Gastrocnemius medialis (tissue), 4 donors: Measurements from ENCODE around the gene SIGLEC7.

Experiments
- CTCF ChIP-seq, 5 experiments: fragments of 450-650 bp in 3 of 5; fragments of 200-600 bp in 2 of 5; sonication (generic) in 2 of 5; IDR thresholded peaks in 4 of 5; conservative IDR thresholded peaks in 1 of 5; 1 replicate in 4 of 5; 2 replicates in 1 of 5; pipeline ENCODE4 v1.5.1; 2016 to 2019; ENCODE audit warnings: antibody characterized with exemption in 5 of 5, mild to moderate bottlenecking in 3 of 5, moderate library complexity in 3 of 5
- POLR2A ChIP-seq, 2 donors: fragments of 450-650 bp; IDR thresholded peaks; one replicate each; pipeline ENCODE4 v1.6.1; 2017; ENCODE audit warnings: antibody characterized with exemption in 2 of 2, mild to moderate bottlenecking in 2 of 2, moderate library complexity in 2 of 2

DNA sequence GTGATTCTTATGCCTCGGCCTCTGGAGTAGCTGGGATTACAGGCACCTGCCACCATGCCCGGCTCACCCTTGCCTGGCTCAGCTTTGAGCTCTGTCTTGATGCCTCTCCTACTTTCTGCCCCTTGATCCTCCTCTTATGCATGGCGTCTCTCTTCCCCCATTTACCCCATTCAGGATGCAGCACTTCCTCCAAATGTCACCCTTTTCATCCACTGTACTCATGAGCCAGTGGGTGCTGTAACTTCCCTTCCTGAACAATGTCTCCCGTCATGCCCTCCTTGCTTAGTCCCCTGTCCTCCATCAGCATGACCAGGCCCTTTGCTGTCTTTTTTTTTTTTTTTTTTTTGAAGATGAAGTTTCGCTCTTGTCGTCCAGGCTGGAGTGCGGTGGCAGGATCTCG is 20.8 kb upstream of the SIGLEC7 start:
- no peak for TF ChIP-seq CTCF (IDR thresholded peaks at IDR 0.05 in 4 of 5, conservative IDR thresholded peaks at IDR 0.05 in 1 of 5)
- no peak for TF ChIP-seq POLR2A (IDR thresholded peaks at IDR 0.05)
